K562 (cell line): ENCODE results near the gene MRPL40.

Experiments
- DPF2 ChIP-seq: fragments of 450-650 bp; IDR thresholded peaks from 2 replicates; pipeline ENCODE4 v1.6.1; 2016
- GATAD2A ChIP-seq: fragments of 450-650 bp; IDR thresholded peaks from 2 replicates; pipeline ENCODE4 v1.6.1; 2017
- MYC ChIP-seq, 2 experiments: fragments of 250-450 bp in 1 of 2; sonication (Bioruptor Pico) in 1 of 2; IDR thresholded peaks; 2 replicates each; pipeline versions ENCODE4 v1.5.1 to v1.6.1; 2012 to 2021; ENCODE audit warnings: low read depth in 2 of 2, borderline replicate concordance in 1 of 2, improper control_type of control experiment in 1 of 2, low read length in 1 of 2, mild to moderate bottlenecking in 1 of 2, moderate library complexity in 1 of 2
- POLR2A ChIP-seq: fragments of 450-650 bp; conservative IDR thresholded peaks from 2 replicates; pipeline ENCODE4 v1.6.1; 2016
- ZBTB33 ChIP-seq: sonication (generic); formaldehyde crosslinking; IDR thresholded peaks from 2 replicates; pipeline ENCODE4 v1.8.1; 2023; ENCODE audit warnings: mild to moderate bottlenecking, missing genetic modification reagents
- ZC3H4 ChIP-seq: sonication (generic); formaldehyde crosslinking; IDR thresholded peaks from 2 replicates; pipeline ENCODE4 v1.9.0; 2021; ENCODE audit warnings: missing genetic modification reagents, borderline replicate concordance
- ZNF311 ChIP-seq: fragments of 250-450 bp; sonication (Bioruptor Pico); IDR thresholded peaks from 2 replicates; pipeline ENCODE4 v1.4.0; 2020; ENCODE audit warnings: mild to moderate bottlenecking, moderate library complexity
- ZSCAN29 ChIP-seq: fragments of 450-650 bp; IDR thresholded peaks from 2 replicates; pipeline ENCODE4 v1.6.1; 2017
- TF ChIP-seq, protein P1 (sequence below), 3 experiments: IDR thresholded peaks in 2 of 3; conservative IDR thresholded peaks in 1 of 3; 2 replicates each; pipeline ENCODE4 v1.5.1; 2011 to 2012; ENCODE audit warnings: low read length in 3 of 3, mild to moderate bottlenecking in 3 of 3, control low read depth in 2 of 3, improper control_type of control experiment in 1 of 3, inconsistent platforms in 1 of 3, low read depth in 1 of 3, mixed read lengths in 1 of 3, moderate library complexity in 1 of 3; ENCODE audit not compliant: insufficient read depth in 2 of 3
- TF ChIP-seq, protein P2 (sequence below): sonication (generic); formaldehyde crosslinking; IDR thresholded peaks from 2 replicates; pipeline ENCODE4 v1.5.0; 2020; ENCODE audit warnings: missing genetic modification reagents
- TF ChIP-seq, protein P3 (sequence below): sonication (generic); formaldehyde crosslinking; IDR thresholded peaks from 2 replicates; pipeline ENCODE4 v1.8.1; 2022; ENCODE audit warnings: missing genetic modification reagents

GRCh38 chr22:19412478-19412877, 19.9 kb upstream of the MRPL40 start:
- no peak for TF ChIP-seq POLR2A
- TF ChIP-seq, protein P1, sequence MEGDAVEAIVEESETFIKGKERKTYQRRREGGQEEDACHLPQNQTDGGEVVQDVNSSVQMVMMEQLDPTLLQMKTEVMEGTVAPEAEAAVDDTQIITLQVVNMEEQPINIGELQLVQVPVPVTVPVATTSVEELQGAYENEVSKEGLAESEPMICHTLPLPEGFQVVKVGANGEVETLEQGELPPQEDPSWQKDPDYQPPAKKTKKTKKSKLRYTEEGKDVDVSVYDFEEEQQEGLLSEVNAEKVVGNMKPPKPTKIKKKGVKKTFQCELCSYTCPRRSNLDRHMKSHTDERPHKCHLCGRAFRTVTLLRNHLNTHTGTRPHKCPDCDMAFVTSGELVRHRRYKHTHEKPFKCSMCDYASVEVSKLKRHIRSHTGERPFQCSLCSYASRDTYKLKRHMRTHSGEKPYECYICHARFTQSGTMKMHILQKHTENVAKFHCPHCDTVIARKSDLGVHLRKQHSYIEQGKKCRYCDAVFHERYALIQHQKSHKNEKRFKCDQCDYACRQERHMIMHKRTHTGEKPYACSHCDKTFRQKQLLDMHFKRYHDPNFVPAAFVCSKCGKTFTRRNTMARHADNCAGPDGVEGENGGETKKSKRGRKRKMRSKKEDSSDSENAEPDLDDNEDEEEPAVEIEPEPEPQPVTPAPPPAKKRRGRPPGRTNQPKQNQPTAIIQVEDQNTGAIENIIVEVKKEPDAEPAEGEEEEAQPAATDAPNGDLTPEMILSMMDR (IDR thresholded peaks at IDR 0.05 in 2 of 3, conservative IDR thresholded peaks at IDR 0.05 in 1 of 3; ENCODE audit: insufficient read depth in 2 of 3, low read depth in 1 of 3, low read length in 3 of 3): no peak
- TF ChIP-seq ZSCAN29: no peak
- no peak for TF ChIP-seq ZBTB33 (CRISPR knock-in tag)
- TF ChIP-seq DPF2: no peak
- TF ChIP-seq ZC3H4 (CRISPR knock-in tag): no peak
- TF ChIP-seq GATAD2A: no peak
- no peak for TF ChIP-seq MYC (IDR thresholded peaks at IDR 0.05; ENCODE audit: low read depth, low read length)
- TF ChIP-seq MYC (CRISPR knock-in tag; IDR thresholded peaks at IDR 0.05; ENCODE audit: borderline replicate concordance, low read depth): no peak
- no peak for TF ChIP-seq ZNF311
- TF ChIP-seq, protein P2, sequence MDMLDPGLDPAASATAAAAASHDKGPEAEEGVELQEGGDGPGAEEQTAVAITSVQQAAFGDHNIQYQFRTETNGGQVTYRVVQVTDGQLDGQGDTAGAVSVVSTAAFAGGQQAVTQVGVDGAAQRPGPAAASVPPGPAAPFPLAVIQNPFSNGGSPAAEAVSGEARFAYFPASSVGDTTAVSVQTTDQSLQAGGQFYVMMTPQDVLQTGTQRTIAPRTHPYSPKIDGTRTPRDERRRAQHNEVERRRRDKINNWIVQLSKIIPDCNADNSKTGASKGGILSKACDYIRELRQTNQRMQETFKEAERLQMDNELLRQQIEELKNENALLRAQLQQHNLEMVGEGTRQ (CRISPR knock-in tag): no peak
- TF ChIP-seq, protein P3, sequence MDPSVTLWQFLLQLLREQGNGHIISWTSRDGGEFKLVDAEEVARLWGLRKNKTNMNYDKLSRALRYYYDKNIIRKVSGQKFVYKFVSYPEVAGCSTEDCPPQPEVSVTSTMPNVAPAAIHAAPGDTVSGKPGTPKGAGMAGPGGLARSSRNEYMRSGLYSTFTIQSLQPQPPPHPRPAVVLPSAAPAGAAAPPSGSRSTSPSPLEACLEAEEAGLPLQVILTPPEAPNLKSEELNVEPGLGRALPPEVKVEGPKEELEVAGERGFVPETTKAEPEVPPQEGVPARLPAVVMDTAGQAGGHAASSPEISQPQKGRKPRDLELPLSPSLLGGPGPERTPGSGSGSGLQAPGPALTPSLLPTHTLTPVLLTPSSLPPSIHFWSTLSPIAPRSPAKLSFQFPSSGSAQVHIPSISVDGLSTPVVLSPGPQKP: no peak
